Thyroid gland (tissue), 4 donors: ENCODE results near the gene ULK4. TPM values are rescaled to one million over a fixed set of nuclear protein-coding genes. Genes with fewer than 3 reads are reported as not detected.

Source experiments
- DNase-seq, 2 donors: peaks; one replicate each; pipeline ENCODE4 v3.0.0-alpha.2; 2019
- H3K27ac ChIP-seq, 3 donors: fragments of 200-600 bp; sonication (generic); 1 replicate in 2 of 3; 2 replicates in 1 of 3; pipeline ENCODE4 v1.5.1; 2016 to 2019; ENCODE audit warnings: mild to moderate bottlenecking in 1 of 3, moderate library complexity in 1 of 3
- H3K27me3 ChIP-seq: fragments of 200-600 bp; sonication (generic); one replicate; pipeline ENCODE4 v1.5.1; 2019
- H3K36me3 ChIP-seq, 2 donors: fragments of 200-600 bp; sonication (generic); one replicate each; pipeline ENCODE4 v1.5.1; 2016 to 2019
- H3K4me1 ChIP-seq, 2 donors: fragments of 200-600 bp; sonication (generic); one replicate each; pipeline ENCODE4 v1.5.1; 2017 to 2019
- H3K4me3 ChIP-seq, 3 donors: fragments of 200-600 bp; sonication (generic); replicated peaks in 1 of 3; 1 replicate in 2 of 3; 2 replicates in 1 of 3; pipeline ENCODE4 v1.5.1; 2016; ENCODE audit warnings: mild to moderate bottlenecking in 1 of 3
- H3K9me3 ChIP-seq: fragments of 200-600 bp; sonication (generic); one replicate; pipeline ENCODE4 v1.5.1; 2017
- POLR2A ChIP-seq, 2 donors: fragments of 450-650 bp; IDR thresholded peaks; one replicate each; pipeline ENCODE4 v1.6.1; 2017; ENCODE audit warnings: antibody characterized with exemption in 2 of 2, mild to moderate bottlenecking in 2 of 2, moderate library complexity in 1 of 2
- WGBS, 2 donors: methylation state at CpG; one replicate each; pipeline ENCODE4 v1.1.5; 2017; 5-methylcytosine and 5-hydroxymethylcytosine counted together
- intact Hi-C: fragments of 100-400 bp; cut with DNase I; formaldehyde crosslinking; loops from one replicate; pipeline ENCODE4 v1.15.1; 2023
- total RNA-seq, 4 donors: library from RNA; depleted of rRNA; stranded (reverse); fragments of >200 nt; gene quantifications; one replicate each; pipeline ENCODE4 v1.2.3, GENCODE V29; 2016
- TF ChIP-seq, protein P1 (sequence below), 6 experiments: fragments of 200-600 bp in 3 of 6; fragments of 450-650 bp in 3 of 6; sonication (generic) in 3 of 6; IDR thresholded peaks; one replicate each; pipeline ENCODE4 v1.5.1; 2016 to 2019; ENCODE audit warnings: antibody characterized with exemption in 6 of 6, mild to moderate bottlenecking in 2 of 6, inconsistent platforms in 1 of 6, moderate library complexity in 1 of 6

Gene ULK4
- total RNA-seq, 4 donors from 2014 or later: 18.7 to 58.2 (median 43.3) TPM

DNA sequence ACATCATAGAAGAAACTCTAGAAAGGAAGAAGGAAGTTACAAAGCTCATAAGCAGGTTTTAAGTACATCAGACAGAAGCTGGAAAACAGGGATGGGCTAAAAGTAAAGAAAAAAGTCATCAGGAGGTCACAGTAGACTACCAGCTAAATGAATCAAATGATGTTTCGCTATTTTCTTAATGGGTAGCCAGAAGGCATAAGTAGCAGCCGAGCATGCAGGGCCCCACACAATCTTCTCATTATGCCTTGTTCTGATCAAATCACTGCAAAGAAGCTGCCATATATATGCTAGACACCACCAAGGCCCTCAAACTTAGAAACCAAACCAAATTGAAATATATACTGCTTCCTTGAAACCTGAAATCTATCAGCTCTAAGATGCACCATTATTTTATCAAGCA is 349.1 kb downstream of the ULK4 start:
- Histone ChIP-seq H3K4me3 (no peak overlapping the region), H3K9me3 (no peaks in the 10 kb centered on the region), H3K27me3 (no peaks in the 10 kb centered on the region), H3K27ac (no peak overlapping the region), H3K36me3 (no peaks in the 10 kb centered on the region), H3K4me1 (no peaks in the 10 kb centered on the region)
- no peak for DNase-seq
- intact Hi-C loops: no loop called here
- WGBS, 2 donors: 95% methylated on average over 2 of the region's 2 CpGs
- TF ChIP-seq, protein P1, sequence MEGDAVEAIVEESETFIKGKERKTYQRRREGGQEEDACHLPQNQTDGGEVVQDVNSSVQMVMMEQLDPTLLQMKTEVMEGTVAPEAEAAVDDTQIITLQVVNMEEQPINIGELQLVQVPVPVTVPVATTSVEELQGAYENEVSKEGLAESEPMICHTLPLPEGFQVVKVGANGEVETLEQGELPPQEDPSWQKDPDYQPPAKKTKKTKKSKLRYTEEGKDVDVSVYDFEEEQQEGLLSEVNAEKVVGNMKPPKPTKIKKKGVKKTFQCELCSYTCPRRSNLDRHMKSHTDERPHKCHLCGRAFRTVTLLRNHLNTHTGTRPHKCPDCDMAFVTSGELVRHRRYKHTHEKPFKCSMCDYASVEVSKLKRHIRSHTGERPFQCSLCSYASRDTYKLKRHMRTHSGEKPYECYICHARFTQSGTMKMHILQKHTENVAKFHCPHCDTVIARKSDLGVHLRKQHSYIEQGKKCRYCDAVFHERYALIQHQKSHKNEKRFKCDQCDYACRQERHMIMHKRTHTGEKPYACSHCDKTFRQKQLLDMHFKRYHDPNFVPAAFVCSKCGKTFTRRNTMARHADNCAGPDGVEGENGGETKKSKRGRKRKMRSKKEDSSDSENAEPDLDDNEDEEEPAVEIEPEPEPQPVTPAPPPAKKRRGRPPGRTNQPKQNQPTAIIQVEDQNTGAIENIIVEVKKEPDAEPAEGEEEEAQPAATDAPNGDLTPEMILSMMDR (IDR thresholded peaks at IDR 0.05): no peak
- no peak for TF ChIP-seq POLR2A (IDR thresholded peaks at IDR 0.05)

DNA sequence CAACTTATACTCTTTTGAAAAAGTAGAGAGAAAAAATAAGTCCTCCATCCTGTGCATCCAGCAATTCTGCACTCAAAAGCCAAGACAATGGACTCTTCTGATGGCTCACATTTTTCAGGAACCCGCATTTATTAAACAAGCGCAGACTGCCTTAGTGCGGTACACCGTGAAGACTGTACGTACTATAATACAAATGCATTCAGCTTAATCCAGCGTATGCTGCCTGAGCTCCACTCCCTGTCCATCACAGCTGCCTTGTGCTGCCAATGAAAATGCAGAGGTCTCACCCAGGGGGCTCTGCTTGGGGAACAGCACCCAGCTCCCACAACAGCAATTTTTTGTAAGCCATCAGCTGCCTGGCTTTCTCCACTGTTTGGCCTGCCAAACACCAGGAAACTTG is 350.9 kb downstream of the ULK4 start:
- TF ChIP-seq, protein P1 (IDR thresholded peaks at IDR 0.05): no peak
- TF ChIP-seq POLR2A (IDR thresholded peaks at IDR 0.05): no peak
- Histone ChIP-seq H3K36me3 (no peaks in the 10 kb centered on the region), H3K4me1 (no peaks in the 10 kb centered on the region), H3K27ac (no peak overlapping the region), H3K27me3 (no peaks in the 10 kb centered on the region), H3K4me3 (no peak overlapping the region), H3K9me3 (no peaks in the 10 kb centered on the region)
- WGBS, 2 donors: 92 to 95% methylated on average over 6 of the region's 6 CpGs
- no peak for DNase-seq
- intact Hi-C loops: no loop called here

DNA sequence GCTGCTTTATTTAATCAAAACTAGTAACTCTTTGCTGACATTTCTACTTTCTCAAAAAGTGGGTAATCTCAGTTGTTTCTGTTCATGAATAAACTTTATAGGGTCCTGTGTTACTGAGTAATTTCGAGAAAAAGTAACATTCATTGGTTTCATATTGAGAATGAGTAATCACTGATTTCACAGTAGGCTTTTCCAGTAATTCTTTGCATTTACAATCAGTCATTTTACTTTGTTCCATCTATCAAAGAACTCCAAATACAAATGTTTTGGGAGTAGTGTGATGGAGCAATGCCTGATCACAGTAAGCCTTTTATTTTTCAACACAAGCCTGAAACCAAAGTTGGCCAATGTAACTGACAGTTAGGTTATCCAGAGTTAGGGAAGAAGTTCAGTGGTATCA is 353.6 kb downstream of the ULK4 start:
- Histone ChIP-seq H3K4me1 (no peaks in the 10 kb centered on the region), H3K9me3 (no peaks in the 10 kb centered on the region), H3K4me3 (no peak overlapping the region), H3K27me3 (no peaks in the 10 kb centered on the region), H3K27ac (no peak overlapping the region), H3K36me3 (no peaks in the 10 kb centered on the region)
- TF ChIP-seq, protein P1 (IDR thresholded peaks at IDR 0.05): no peak
- TF ChIP-seq POLR2A (IDR thresholded peaks at IDR 0.05): no peak
- intact Hi-C loops: no loop called here
- no peak for DNase-seq
- 84 to 85% methylated on average over 1 of the region's 1 CpG for WGBS, 2 donors

DNA sequence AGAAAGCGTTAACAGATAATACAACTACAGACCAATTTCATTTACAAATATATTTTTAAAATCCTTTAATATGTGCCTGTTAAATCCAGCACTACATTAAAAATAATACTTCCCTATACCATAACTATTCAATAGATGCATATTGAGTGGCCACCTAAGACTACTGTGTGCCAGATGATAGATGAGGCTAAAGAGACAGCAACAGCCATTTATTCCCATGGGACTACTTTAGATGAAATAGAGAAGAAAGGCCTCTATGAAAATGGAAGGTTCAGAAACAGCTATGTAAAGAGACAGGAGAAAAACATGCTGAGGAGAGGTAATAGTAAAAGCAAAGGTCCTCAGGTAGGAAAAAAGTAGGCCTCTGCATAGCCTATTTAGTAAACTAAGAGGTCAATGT is 358.1 kb downstream of the ULK4 start:
- DNase-seq: no peak
- Histone ChIP-seq H3K4me3 (no peak overlapping the region), H3K27ac (no peak overlapping the region), H3K36me3 (no peaks in the 10 kb centered on the region), H3K4me1 (no peaks in the 10 kb centered on the region), H3K27me3 (no peaks in the 10 kb centered on the region), H3K9me3 (no peaks in the 10 kb centered on the region)
- WGBS, 2 donors: 95 to 100% methylated on average over 1 of the region's 1 CpG
- intact Hi-C loops: no loop called here
- TF ChIP-seq POLR2A (IDR thresholded peaks at IDR 0.05): no peak
- TF ChIP-seq, protein P1 (IDR thresholded peaks at IDR 0.05): no peak

DNA sequence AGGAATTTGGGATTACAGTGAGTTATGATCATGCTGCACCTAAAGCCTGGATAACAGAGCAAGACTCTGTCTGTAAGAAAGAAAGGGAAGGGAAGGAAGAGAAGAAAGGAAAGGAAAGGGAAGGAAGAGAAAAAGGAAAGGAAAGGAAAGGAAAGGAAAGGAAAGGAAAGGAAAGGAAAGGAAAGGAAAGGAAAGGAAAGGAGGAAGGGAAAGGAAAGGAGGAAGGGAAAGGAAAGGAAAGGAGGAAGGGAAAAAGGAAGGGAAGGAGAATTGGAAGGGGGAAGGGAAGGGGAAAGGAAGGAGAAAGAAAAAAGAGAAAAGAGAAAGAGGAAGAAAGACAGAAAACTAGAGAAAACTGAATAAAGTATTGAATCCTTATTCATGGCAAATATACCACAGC is 359.8 kb downstream of the ULK4 start:
- no peaks in the 10 kb centered on the region for H3K9me3 ChIP-seq
- no peak for DNase-seq
- TF ChIP-seq, protein P1 (IDR thresholded peaks at IDR 0.05): no peak
- no peak for TF ChIP-seq POLR2A (IDR thresholded peaks at IDR 0.05)

More for the DNA sequence above, 359.8 kb downstream of the ULK4 start:
- no peaks in the 10 kb centered on the region for H3K27me3 ChIP-seq
- H3K4me1 ChIP-seq: no peaks in the 10 kb centered on the region
- intact Hi-C loops: no loop called here
- H3K36me3 ChIP-seq: no peaks in the 10 kb centered on the region
- H3K27ac ChIP-seq: no peak overlapping the region
- H3K4me3 ChIP-seq: no peak overlapping the region
